Calu3 (cell line): ENCODE data around the gene PLP1. TPM values are rescaled to one million over a fixed set of nuclear protein-coding genes. Genes with fewer than 3 reads are reported as not detected.
"Not testable (repeated sequence)": the region's sequence is repeated elsewhere in the genome, so short reads cannot be mapped to it uniquely, and the experiment has no call there.

Experiments
- BruUV-seq: library from RNA; stranded (reverse); fragments of 400-500 nt; replicated peaks from 2 replicates; lab custom pipeline; 2021; lab: Mats Ljungman, UMichigan
- CTCF ChIA-PET: fragments of 300-600 bp; sonication (Branson Sonifier 250); formaldehyde crosslinking; loops from one replicate; lab custom pipeline; 2022; ENCODE audit warnings: antibody characterized with exemption; lab: Charles Lee
- DNase-seq: peaks from one replicate; pipeline ENCODE4 v3.0.0; 2022
- H3K27ac Mint-ChIP-seq: one replicate; pipeline ENCODE4 v1.8.0; 2022; ENCODE audit warnings: mixed read lengths; ENCODE audit not compliant: unreplicated experiment
- H3K27me3 Mint-ChIP-seq: one replicate; pipeline ENCODE4 v1.8.0; 2022; ENCODE audit warnings: mixed read lengths; ENCODE audit not compliant: unreplicated experiment
- H3K36me3 Mint-ChIP-seq: one replicate; pipeline ENCODE4 v1.8.0; 2022; ENCODE audit warnings: mild to moderate bottlenecking, moderate library complexity, mixed read lengths; ENCODE audit not compliant: insufficient read depth, unreplicated experiment
- H3K4me1 Mint-ChIP-seq: one replicate; pipeline ENCODE4 v1.8.0; 2022; ENCODE audit warnings: mild to moderate bottlenecking, low read depth, mixed read lengths; ENCODE audit not compliant: unreplicated experiment
- H3K4me3 Mint-ChIP-seq: one replicate; pipeline ENCODE4 v1.8.0; 2022; ENCODE audit warnings: mild to moderate bottlenecking, low read depth, moderate library complexity, mixed read lengths; ENCODE audit not compliant: unreplicated experiment
- H3K9me3 Mint-ChIP-seq: one replicate; pipeline ENCODE4 v1.8.0; 2022; ENCODE audit warnings: low read depth, mixed read lengths; ENCODE audit not compliant: unreplicated experiment
- intact Hi-C: fragments of 100-400 bp; cut with micrococcal nuclease; formaldehyde crosslinking; loops from one replicate; pipeline ENCODE4 v1.10.0; 2022; ENCODE audit not compliant: unreplicated experiment
- total RNA-seq: library from RNA; stranded (reverse); gene quantifications from 2 replicates; pipeline ENCODE4 v1.2.3, GENCODE V29; 2022
- TF ChIP-seq, protein P1 (sequence below): fragments of 200-600 bp; IDR thresholded peaks from one replicate; pipeline ENCODE4 v1.8.0; 2022; ENCODE audit warnings: antibody characterized with exemption; ENCODE audit not compliant: unreplicated experiment

PLP1 gene
- total RNA-seq, 1 experiment from 2014 or later: not detected

DNA sequence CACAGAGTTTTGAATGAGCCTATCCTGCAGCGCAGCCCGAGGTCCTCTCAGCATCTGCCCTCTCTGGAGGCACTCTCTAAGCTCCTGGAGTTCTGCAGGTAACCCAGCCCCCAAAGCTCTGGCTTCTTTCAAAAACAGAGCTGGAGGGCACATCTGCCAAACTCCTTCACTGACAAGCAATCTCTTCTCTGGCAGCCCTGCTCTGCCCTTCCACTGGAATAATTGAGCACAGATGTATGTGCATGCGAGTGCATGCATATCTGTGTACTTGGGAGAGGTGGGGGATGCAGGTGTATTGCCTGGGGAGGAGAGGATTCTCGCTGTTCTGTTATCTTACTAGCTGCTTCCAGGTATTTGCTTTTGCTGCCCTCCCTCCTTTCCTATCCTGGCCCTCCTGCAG is 22.2 kb upstream of the PLP1 start:
- peaks cover 74% of the 10 kb centered on the region for H3K27me3 Mint-ChIP-seq
- H3K36me3 Mint-ChIP-seq: no peaks in the 10 kb centered on the region
- CTCF ChIA-PET: no interaction called here

DNA sequence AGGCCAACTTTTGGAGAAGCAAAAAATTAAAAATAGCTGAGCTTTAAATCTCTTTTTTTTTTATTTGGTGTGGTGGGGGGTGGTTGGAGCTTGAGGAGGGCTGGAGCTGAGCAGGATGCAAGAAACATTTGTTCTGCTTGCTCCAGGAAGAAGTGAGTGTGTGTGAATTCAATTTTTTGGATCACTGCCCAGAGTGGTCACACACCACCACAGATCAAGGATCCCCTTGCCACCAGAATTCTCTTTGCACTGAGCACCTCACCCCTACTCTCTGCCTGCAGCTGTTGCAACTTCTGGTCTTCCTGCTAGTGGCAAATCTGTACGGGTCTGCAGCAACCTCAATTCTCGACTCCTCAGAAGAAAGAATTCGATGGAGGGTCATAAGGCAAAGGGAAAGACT is 19.9 kb upstream of the PLP1 start:
- CTCF ChIA-PET: no interaction called here
- Mint-ChIP-seq H3K36me3 (no peaks in the 10 kb centered on the region), H3K27me3 (peaks cover 75% of the 10 kb centered on the region), H3K4me1 (no peaks in the 10 kb centered on the region), H3K27ac (no peak overlapping the region), H3K4me3 (no peak overlapping the region), H3K9me3 (no peaks in the 10 kb centered on the region)
- no peak for DNase-seq
- TF ChIP-seq, protein P1, sequence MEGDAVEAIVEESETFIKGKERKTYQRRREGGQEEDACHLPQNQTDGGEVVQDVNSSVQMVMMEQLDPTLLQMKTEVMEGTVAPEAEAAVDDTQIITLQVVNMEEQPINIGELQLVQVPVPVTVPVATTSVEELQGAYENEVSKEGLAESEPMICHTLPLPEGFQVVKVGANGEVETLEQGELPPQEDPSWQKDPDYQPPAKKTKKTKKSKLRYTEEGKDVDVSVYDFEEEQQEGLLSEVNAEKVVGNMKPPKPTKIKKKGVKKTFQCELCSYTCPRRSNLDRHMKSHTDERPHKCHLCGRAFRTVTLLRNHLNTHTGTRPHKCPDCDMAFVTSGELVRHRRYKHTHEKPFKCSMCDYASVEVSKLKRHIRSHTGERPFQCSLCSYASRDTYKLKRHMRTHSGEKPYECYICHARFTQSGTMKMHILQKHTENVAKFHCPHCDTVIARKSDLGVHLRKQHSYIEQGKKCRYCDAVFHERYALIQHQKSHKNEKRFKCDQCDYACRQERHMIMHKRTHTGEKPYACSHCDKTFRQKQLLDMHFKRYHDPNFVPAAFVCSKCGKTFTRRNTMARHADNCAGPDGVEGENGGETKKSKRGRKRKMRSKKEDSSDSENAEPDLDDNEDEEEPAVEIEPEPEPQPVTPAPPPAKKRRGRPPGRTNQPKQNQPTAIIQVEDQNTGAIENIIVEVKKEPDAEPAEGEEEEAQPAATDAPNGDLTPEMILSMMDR: no peak
- intact Hi-C loops: no loop called here
- BruUV-seq: no TSS peak

More for the DNA sequence above, 22.2 kb upstream of the PLP1 start:
- Mint-ChIP-seq H3K4me1 (no peaks in the 10 kb centered on the region), H3K4me3 (no peak overlapping the region), H3K27ac (no peak overlapping the region), H3K9me3 (no peaks in the 10 kb centered on the region)
- intact Hi-C loops: no loop called here
- no TSS peak for BruUV-seq
- TF ChIP-seq, protein P1: no peak
- DNase-seq: no peak

DNA sequence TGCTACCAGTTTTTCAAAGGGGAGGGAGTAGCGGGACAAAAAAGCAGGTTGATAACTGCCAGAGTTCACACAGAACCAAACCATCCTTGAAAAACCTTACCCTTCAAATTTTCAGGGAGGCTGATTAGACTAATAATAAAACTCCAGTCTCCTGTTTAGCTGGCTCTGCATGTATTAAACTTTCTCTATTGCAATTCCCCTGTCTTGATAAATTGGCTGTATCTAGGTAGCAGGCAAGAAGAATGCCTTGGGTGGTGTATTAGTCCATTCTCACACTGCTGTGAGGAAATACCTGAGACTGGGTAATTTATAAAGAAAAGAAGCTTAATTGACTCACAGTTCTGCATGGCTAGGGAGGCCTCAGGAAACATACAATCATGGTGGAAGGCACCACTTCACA is 18.1 kb upstream of the PLP1 start:
- H3K27ac Mint-ChIP-seq: no peak overlapping the region
- H3K27me3 Mint-ChIP-seq: peaks cover 85% of the 10 kb centered on the region
- no peaks in the 10 kb centered on the region for H3K36me3 Mint-ChIP-seq
- intact Hi-C loops: no loop called here
- BruUV-seq: no TSS peak
- no peak for DNase-seq
- CTCF ChIA-PET: no interaction called here
- no peaks in the 10 kb centered on the region for H3K4me1 Mint-ChIP-seq
- TF ChIP-seq, protein P1: no peak
- no peaks in the 10 kb centered on the region for H3K9me3 Mint-ChIP-seq
- H3K4me3 Mint-ChIP-seq: no peak overlapping the region

DNA sequence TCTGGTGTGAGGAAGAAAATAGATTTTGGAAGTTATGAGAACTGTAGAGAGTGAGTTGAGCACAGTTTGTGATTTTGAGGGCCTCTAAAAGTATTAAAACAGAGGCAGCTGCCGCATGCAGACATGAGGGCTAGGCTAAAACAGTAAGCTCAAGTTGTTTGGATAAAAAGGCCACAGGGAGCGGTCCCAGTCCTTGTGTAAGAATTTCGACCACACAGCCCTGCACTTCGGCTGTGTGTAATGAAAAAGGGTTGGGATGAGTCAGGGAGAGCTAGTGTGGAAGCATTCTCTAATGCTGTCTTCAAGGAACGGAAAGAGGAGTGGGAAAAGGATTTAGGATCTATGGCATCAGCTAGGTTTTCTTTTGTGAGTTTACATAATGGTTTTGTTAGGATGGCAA is 13.1 kb upstream of the PLP1 start:
- H3K4me1 Mint-ChIP-seq, H3K36me3 Mint-ChIP-seq, H3K27ac Mint-ChIP-seq, intact Hi-C loops, BruUV-seq, H3K9me3 Mint-ChIP-seq, DNase-seq, H3K4me3 Mint-ChIP-seq, CTCF ChIA-PET: not testable (repeated sequence)
- H3K27me3 Mint-ChIP-seq: peaks cover 81% of the 10 kb centered on the region

DNA sequence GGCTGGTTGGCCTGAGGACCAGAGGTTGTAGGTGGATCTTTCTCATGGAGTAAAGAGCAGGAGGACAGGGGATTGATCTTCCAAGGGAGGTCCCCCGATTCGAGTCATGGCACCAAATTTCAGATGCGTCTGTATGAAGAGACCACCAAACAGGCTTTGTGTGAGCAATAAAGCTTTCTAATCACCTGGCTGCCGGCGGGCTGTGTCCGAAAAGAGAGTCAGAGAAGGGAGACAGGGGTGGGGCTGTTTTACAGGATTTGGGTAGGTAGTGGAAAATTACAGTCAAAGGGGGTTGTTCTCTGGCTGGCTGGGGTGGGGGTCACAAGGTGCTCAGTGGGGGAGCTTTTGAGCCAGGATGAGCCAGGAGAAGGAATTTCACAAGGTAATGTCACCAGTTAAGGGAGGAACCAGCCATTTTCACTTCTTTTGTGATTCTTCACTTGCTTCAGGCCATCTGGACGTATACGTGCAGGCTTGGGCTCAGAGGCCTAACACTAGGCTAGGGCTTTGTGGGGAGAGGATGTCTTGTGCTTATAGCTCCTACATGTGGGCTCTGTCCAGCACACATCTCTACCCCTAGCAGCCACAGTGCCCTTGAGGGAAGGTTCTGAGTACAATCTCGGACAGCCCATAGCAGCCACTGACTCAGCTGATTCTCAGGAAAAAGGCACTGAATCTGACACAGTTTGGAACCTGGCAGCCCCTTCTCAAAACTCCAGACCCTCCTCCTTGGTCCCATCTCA is 9.7 kb upstream of the PLP1 start:
- H3K9me3 Mint-ChIP-seq, H3K4me3 Mint-ChIP-seq, intact Hi-C loops, H3K27ac Mint-ChIP-seq, H3K4me1 Mint-ChIP-seq, BruUV-seq, CTCF ChIA-PET, DNase-seq, H3K36me3 Mint-ChIP-seq: not testable (repeated sequence)
- H3K27me3 Mint-ChIP-seq: peaks cover 75% of the 10 kb centered on the region
